Breast epithelium (tissue), 4 donors: ENCODE measurements around the gene PKLR. TPM values are rescaled to one million over a fixed set of nuclear protein-coding genes. Genes with fewer than 3 reads are reported as not detected.

Source experiments
- DNase-seq, 2 donors: peaks; one replicate each; pipeline ENCODE4 v3.0.0-alpha.2; 2019; ENCODE audit warnings: low spot score in 2 of 2
- H3K27ac ChIP-seq, 2 donors: fragments of 200-600 bp; sonication (generic) in 1 of 2; one replicate each; pipeline ENCODE4 v1.5.1; 2016 to 2019; ENCODE audit warnings: mild to moderate bottlenecking in 1 of 2
- H3K27me3 ChIP-seq, 2 donors: fragments of 200-600 bp; sonication (generic) in 1 of 2; one replicate each; pipeline versions ENCODE4 v1.5.1 to v1.6.0; 2017 to 2019; ENCODE audit warnings: control low read depth in 1 of 2, mild to moderate bottlenecking in 1 of 2
- H3K36me3 ChIP-seq: fragments of 200-600 bp; one replicate; pipeline ENCODE4 v1.5.1; 2019
- H3K4me1 ChIP-seq, 2 donors: fragments of 200-600 bp; sonication (generic); one replicate each; pipeline ENCODE4 v1.5.1; 2016 to 2019; ENCODE audit warnings: control low read depth in 1 of 2
- H3K4me3 ChIP-seq, 3 donors: fragments of 200-600 bp; sonication (generic); 1 replicate in 2 of 3; 2 replicates in 1 of 3; pipeline ENCODE4 v1.5.1; 2016 to 2019; ENCODE audit warnings: mild to moderate bottlenecking in 3 of 3, moderate library complexity in 2 of 3
- H3K9me3 ChIP-seq, 2 donors: fragments of 200-600 bp; sonication (generic) in 1 of 2; one replicate each; pipeline ENCODE4 v1.5.1; 2016 to 2019; ENCODE audit warnings: control low read depth in 1 of 2
- POLR2A ChIP-seq: fragments of 450-650 bp; IDR thresholded peaks from one replicate; pipeline ENCODE4 v1.6.1; 2016; ENCODE audit warnings: antibody characterized with exemption, mild to moderate bottlenecking, moderate library complexity
- POLR2AphosphoS5 ChIP-seq, 3 donors: sonication (generic); formaldehyde crosslinking; IDR thresholded peaks; one replicate each; pipeline ENCODE4 v1.6.1; 2017; ENCODE audit warnings: antibody characterized with exemption in 3 of 3
- intact Hi-C: fragments of 100-400 bp; cut with DNase I; formaldehyde crosslinking; loops from one replicate; pipeline ENCODE4 v1.15.1; 2023; ENCODE audit warnings: low total_unique reads
- total RNA-seq, 3 donors: library from RNA; depleted of rRNA; stranded (reverse); fragments of >200 nt; gene quantifications; one replicate each; pipeline ENCODE4 v1.1.0, GENCODE V29; 2016
- TF ChIP-seq, protein P1 (sequence below), 3 donors: fragments of 450-650 bp; IDR thresholded peaks; one replicate each; pipeline ENCODE4 v1.5.1; 2016 to 2017; ENCODE audit warnings: antibody characterized with exemption in 3 of 3, mild to moderate bottlenecking in 3 of 3, moderate library complexity in 3 of 3

Gene PKLR
- total RNA-seq, 3 donors from 2014 or later = 0.33 TPM; not detected in 2

DNA sequence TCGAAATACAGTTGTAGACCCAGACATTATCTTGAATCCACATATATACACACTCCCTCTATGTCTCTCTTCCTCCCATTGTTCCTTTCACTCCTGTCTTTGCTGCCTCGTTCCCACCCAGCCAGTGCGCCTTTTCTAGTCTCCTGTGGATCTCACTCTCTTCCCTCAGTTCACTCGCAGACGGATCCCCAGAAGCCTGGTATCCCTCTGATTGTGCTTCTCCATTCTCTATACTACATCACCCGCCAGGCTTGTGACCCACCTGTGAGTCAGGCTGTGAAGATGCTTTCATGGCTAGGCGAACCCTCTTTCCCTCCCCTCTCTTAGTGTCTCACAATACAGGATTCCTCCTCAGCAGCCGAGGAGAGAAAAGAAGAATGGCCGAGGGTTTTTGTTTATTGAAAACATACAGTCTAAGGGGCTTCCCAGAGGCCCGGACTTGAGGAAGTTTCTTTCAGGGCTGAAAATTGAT lies 22.5 kb downstream of the PKLR start:
- peaks cover 0 to 3% of the 10 kb centered on the region in 2 donors for H3K4me1 ChIP-seq
- no peak for DNase-seq
- H3K4me3 ChIP-seq = peak overlapping the region in 1 of 3 donors; percentile 94
- no peak overlapping the region for H3K27ac ChIP-seq
- TF ChIP-seq POLR2A (no peak), POLR2AphosphoS5 (IDR thresholded peaks at IDR 0.05) (no peak)
- TF ChIP-seq, protein P1, sequence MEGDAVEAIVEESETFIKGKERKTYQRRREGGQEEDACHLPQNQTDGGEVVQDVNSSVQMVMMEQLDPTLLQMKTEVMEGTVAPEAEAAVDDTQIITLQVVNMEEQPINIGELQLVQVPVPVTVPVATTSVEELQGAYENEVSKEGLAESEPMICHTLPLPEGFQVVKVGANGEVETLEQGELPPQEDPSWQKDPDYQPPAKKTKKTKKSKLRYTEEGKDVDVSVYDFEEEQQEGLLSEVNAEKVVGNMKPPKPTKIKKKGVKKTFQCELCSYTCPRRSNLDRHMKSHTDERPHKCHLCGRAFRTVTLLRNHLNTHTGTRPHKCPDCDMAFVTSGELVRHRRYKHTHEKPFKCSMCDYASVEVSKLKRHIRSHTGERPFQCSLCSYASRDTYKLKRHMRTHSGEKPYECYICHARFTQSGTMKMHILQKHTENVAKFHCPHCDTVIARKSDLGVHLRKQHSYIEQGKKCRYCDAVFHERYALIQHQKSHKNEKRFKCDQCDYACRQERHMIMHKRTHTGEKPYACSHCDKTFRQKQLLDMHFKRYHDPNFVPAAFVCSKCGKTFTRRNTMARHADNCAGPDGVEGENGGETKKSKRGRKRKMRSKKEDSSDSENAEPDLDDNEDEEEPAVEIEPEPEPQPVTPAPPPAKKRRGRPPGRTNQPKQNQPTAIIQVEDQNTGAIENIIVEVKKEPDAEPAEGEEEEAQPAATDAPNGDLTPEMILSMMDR (IDR thresholded peaks at IDR 0.05) = no peak
- intact Hi-C loops = no loop called here
- H3K27me3 ChIP-seq = no peaks in the 10 kb centered on the region
- no peaks in the 10 kb centered on the region for H3K9me3 ChIP-seq
- H3K36me3 ChIP-seq = no peaks in the 10 kb centered on the region

DNA sequence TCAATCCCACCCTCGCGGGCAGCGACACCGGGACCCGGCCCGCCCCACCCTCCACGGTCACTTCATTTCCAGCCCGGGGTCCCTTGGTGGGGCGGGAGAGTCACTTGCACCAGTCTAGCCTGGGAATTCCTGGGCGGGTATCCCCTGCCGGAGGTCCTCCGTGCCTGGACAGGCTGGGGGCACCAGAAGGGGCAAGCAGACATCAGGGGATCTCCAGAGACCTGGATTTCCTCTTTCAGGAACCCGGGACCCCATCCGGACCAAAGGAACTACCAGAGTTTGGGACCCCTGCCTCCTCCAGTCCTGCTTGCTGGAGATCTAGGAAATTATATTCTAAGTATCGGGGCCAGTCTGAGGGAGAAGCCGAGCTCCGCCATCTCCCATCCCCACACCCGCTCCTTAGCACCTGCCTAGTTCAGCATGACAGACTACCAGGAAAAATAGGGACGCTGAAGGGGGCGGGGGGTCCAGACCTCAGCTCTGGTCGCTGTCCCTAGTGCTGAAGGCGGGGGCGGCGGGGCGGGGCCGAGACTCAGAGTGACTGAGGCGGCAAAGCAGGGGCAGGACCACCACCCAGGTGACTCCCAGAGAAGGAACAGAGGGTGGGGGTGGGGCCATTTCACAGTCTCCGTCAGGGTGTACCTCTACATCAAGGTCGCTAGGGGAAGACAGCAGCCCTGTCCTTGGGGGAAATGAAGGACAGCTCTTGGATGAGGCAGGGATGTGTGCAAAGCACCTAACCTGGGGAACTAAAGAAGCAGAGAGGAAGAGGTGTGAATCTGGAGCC lies 23.1 kb downstream of the PKLR start:
- H3K9me3 ChIP-seq = no peaks in the 10 kb centered on the region
- TF ChIP-seq, protein P1 (IDR thresholded peaks at IDR 0.05) = peak in 1 of 3 donors; percentile 42
- no peak for TF ChIP-seq POLR2A
- H3K27ac ChIP-seq = peak overlapping the region; percentile 60 to 80
- H3K4me1 ChIP-seq = peaks cover 0 to 3% of the 10 kb centered on the region in 2 donors
- peak; percentile 45 to 59 for DNase-seq
- H3K4me3 ChIP-seq = peak overlapping the region; percentile 62 to 94 (median 70)
- H3K27me3 ChIP-seq = no peaks in the 10 kb centered on the region
- intact Hi-C loops = no loop called here
- no peaks in the 10 kb centered on the region for H3K36me3 ChIP-seq

DNA sequence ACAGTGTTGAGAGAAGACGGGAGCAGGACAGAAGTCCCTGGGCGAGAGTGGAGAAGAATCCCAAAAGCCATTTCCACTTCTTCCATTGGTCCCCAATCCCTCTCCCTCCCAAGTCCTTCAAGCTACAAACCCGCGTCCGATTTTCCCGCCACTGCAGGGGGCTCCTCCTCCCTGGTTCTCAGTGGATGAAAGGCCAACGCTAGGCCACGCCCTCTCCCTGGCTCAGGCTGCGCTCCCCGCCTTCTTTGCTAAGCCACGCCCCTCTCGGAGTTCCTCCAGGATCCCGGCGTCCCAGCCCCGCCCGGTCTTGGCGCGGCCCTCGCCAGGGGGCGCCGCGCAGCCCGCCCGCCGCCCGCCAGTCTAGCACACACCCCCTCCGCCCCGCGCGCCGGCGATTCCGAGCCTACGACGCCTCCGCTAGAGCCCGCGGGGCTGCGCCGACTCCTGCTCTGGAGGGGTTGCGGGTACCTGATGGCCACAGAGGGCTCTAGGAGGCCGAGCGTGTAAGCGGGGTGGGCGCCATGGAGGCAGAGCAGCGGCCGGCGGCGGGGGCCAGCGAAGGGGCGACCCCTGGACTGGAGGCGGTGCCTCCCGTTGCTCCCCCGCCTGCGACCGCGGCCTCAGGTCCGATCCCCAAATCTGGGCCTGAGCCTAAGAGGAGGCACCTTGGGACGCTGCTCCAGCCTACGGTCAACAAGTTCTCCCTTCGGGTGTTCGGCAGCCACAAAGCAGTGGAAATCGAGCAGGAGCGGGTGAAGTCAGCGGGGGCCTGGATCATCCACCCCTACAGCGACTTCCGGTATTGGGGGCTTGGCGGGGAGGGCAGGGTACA lies 24.0 kb downstream of the PKLR start, which contains the start of gene HCN3:
Gene HCN3 (plus strand): TSS at position 394 of the 832 bp plus-strand sequence. CDS start 128 bp downstream, at position 522.
- H3K9me3 ChIP-seq = no peaks in the 10 kb centered on the region
- intact Hi-C loops = no loop called here
- peak; percentile 95 to 98 for DNase-seq
- peaks cover 0 to 3% of the 10 kb centered on the region in 2 donors for H3K4me1 ChIP-seq
- H3K36me3 ChIP-seq = no peaks in the 10 kb centered on the region
- H3K27ac ChIP-seq = peak within 1 kb of the TSS; percentile 60 to 80
- H3K27me3 ChIP-seq = no peaks in the 10 kb centered on the region
- TF ChIP-seq, protein P1 (IDR thresholded peaks at IDR 0.05) = peak in 1 of 3 donors; percentile 39
- TF ChIP-seq POLR2AphosphoS5 (IDR thresholded peaks at IDR 0.05) (peak in 1 of 3 donors; percentile 25), POLR2A (no peak)
- H3K4me3 ChIP-seq = peak within 1 kb of the TSS; percentile 62 to 94 (median 70)

DNA sequence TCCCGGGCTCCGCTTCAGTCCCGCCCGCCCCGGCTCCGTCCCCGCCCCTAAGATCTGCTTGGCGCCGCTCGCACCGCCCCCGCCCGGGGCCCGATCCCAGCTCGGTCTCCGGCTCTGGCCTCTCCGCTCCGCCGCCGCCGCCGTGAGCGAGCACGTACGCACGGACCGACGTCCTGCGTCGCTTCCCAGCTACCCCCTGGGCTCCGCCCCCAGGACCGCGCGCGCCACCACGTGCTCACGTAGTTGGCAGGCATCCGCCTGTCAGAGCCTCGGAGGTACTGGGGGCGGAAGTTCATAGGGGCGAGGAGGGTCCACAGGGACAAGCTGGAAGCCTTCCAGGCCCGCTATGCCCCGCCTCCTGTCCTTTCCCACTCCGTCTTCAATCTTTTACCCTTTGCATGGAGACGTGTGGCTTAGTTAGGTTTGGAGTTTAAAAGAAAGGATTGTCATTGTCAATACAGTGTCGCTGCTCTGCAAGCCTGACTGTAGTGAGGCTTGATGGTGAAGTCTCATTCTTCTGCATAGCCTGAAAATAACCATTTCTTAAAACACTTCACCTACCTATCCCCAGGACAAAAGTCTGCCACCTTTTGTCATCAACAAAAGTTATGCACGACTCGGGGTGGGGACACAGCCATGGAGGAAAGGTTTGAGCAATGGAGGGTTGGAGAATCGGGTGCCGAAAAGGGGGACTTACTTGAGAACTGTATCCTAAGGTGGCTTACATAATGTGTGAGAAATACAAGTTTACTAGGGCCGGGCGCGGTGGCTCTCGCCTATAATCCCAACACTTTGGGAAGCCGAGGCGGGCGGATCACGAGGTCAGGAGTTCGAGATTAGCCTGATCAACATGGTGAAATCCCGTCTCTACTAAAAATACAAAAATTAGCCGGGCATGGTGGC lies 27.6 kb downstream of the PKLR start, which contains the start of gene CLK2:
Gene CLK2 (minus strand): TSS at position 162 of the 903 bp plus-strand sequence. CDS start 2,527 bp downstream, outside the sequence.
- TF ChIP-seq POLR2AphosphoS5 (IDR thresholded peaks at IDR 0.05) = peak; percentile 88 to 96 (median 93)
- TF ChIP-seq POLR2A = peak; percentile 73
- TF ChIP-seq, protein P1 (IDR thresholded peaks at IDR 0.05) = no peak
- Histone ChIP-seq H3K27me3 (no peaks in the 10 kb centered on the region), H3K36me3 (peaks cover 12% of the 10 kb centered on the region), H3K27ac (peak within 1 kb of the TSS; percentile 95 to 96), H3K4me3 (peak within 1 kb of the TSS; percentile 74 to 86 (median 80)), H3K4me1 (peaks cover 0 to 3% of the 10 kb centered on the region in 2 donors), H3K9me3 (no peaks in the 10 kb centered on the region)
- peak; percentile 90 to 94 for DNase-seq
- intact Hi-C loops = no loop called here
